Body of pancreas (tissue), 4 donors: ENCODE data around the gene LARP4B.

Source experiments
- POLR2A ChIP-seq, 3 donors: fragments of 450-650 bp; IDR thresholded peaks; one replicate each; pipeline ENCODE4 v1.6.1; 2016; ENCODE audit warnings: antibody characterized with exemption in 3 of 3, mild to moderate bottlenecking in 2 of 3
- TF ChIP-seq, protein P1 (sequence below), 7 experiments: fragments of 450-650 bp in 4 of 7; fragments of 200-600 bp in 3 of 7; sonication (generic) in 3 of 7; IDR thresholded peaks; one replicate each; pipeline ENCODE4 v1.5.1; 2016 to 2019; ENCODE audit warnings: antibody characterized with exemption in 7 of 7

DNA sequence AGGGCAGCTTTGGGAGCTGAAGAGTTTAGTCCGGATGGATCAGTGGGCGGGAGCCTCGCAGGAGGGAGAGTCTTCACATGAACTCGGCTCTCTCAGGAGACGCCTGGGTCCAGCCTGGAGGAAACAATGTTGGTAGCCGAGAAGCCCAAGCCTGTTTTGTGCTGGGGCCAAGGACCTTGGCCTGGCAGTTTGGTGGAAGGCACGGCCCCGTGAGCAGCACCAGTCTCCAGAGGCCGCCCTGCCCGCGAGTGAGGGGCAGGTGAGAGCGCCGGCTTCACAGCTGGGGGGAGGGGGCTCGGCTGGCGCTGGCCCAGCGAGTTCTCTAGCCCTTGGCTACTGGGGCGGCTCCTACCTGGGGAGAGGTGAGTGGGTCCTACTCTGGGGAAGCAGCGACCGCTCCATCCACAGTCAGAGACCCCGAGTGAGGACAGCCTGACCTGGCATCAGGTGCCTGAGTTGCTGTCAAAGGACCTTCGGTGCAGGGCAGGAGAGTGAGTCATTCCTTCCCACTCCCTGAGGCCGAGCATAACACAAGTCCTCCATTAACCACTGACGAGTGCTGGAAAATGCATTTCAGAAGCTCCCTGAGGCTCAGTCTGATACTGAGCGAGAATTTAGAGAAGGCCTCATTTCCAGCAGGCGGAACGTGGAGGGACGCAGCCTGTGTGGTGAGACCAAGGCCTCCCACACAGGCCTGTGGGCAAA, 152.7 kb downstream of the LARP4B start:
- TF ChIP-seq, protein P1, sequence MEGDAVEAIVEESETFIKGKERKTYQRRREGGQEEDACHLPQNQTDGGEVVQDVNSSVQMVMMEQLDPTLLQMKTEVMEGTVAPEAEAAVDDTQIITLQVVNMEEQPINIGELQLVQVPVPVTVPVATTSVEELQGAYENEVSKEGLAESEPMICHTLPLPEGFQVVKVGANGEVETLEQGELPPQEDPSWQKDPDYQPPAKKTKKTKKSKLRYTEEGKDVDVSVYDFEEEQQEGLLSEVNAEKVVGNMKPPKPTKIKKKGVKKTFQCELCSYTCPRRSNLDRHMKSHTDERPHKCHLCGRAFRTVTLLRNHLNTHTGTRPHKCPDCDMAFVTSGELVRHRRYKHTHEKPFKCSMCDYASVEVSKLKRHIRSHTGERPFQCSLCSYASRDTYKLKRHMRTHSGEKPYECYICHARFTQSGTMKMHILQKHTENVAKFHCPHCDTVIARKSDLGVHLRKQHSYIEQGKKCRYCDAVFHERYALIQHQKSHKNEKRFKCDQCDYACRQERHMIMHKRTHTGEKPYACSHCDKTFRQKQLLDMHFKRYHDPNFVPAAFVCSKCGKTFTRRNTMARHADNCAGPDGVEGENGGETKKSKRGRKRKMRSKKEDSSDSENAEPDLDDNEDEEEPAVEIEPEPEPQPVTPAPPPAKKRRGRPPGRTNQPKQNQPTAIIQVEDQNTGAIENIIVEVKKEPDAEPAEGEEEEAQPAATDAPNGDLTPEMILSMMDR (IDR thresholded peaks at IDR 0.05), result no peak
- no peak for TF ChIP-seq POLR2A (IDR thresholded peaks at IDR 0.05)
